Endothelial cell of umbilical vein (primary cell): ENCODE measurements around the gene MUC5AC. TPM values are rescaled to one million over a fixed set of nuclear protein-coding genes. Genes with fewer than 3 reads are reported as not detected.

Experiments used
- BruUV-seq: library from RNA; stranded (reverse); fragments of 400-500 nt; replicated peaks from 2 replicates; lab custom pipeline; 2021; lab: Mats Ljungman, UMichigan
- CTCF ChIA-PET: fragments of 300-600, 350-600 bp; sonication (Branson Sonifier 250); formaldehyde crosslinking; loops from one replicate; lab custom pipeline; 2021; ENCODE audit warnings: antibody characterized with exemption, inconsistent platforms; lab: Charles Lee
- POLR2A ChIA-PET: fragments of 300-600, 350-600 bp; sonication (Branson Sonifier 250); formaldehyde crosslinking; loops from one replicate; lab custom pipeline; 2021; ENCODE audit warnings: antibody characterized with exemption, inconsistent platforms; lab: Charles Lee
- DNase-seq: peaks from one replicate; pipeline ENCODE4 v3.0.0-alpha.2; 2011; ENCODE audit warnings: low read depth, low spot score
- FAIRE-seq: peaks from 2 replicates; lab custom pipeline; 2011; peaks lifted over from hg19 to GRCh38; lab: Jason Lieb, UNC
- H2AFZ ChIP-seq: 2 replicates; pipeline ENCODE4 v1.6.0; 2012; ENCODE audit warnings: low read depth, low read length, control low read depth, inconsistent platforms
- H3K27ac ChIP-seq: 2 replicates; pipeline ENCODE4 v1.5.1; 2011; ENCODE audit warnings: low read depth, mild to moderate bottlenecking, control low read depth, low read length, moderate library complexity; ENCODE audit not compliant: insufficient read depth
- H3K27me3 ChIP-seq, 2 experiments: 2 replicates each; pipeline versions ENCODE4 v1.6.0 to v1.6.1; 2011; ENCODE audit warnings: low read length in 2 of 2, mixed read lengths in 1 of 2; ENCODE audit not compliant: control insufficient read depth in 2 of 2, insufficient read depth in 2 of 2
- H3K36me3 ChIP-seq, 2 experiments: 2 replicates in 1 of 2; 3 replicates in 1 of 2; pipeline ENCODE4 v1.5.1; 2011; ENCODE audit warnings: low read length in 2 of 2, mild to moderate bottlenecking in 1 of 2, moderate library complexity in 1 of 2; ENCODE audit not compliant: control insufficient read depth in 2 of 2, insufficient read depth in 2 of 2; ENCODE audit errors: extremely low read depth in 1 of 2
- H3K4me1 ChIP-seq: 3 replicates; pipeline ENCODE4 v1.5.1; 2011; ENCODE audit warnings: mild to moderate bottlenecking, low read length; ENCODE audit not compliant: control insufficient read depth, insufficient read depth; ENCODE audit errors: extremely low read depth
- H3K4me2 ChIP-seq: 2 replicates; pipeline ENCODE4 v1.6.1; 2011; ENCODE audit warnings: low read length, control low read depth, mixed read lengths; ENCODE audit not compliant: insufficient read depth
- H3K4me3 ChIP-seq, 3 experiments: fragments of 200-600 bp in 1 of 3; sonication (generic), shearing (Covaris generic) in 1 of 3; replicated peaks in 1 of 3; 2 replicates each; pipeline ENCODE4 v1.5.1; 2011 to 2016; ENCODE audit warnings: control low read depth in 3 of 3, low read length in 3 of 3, mild to moderate bottlenecking in 2 of 3, inconsistent platforms in 1 of 3, low read depth in 1 of 3, moderate library complexity in 1 of 3; ENCODE audit not compliant: insufficient read depth in 1 of 3
- H3K79me2 ChIP-seq: 2 replicates; pipeline ENCODE4 v1.6.0; 2012; ENCODE audit warnings: low read length, inconsistent platforms; ENCODE audit not compliant: control insufficient read depth, insufficient read depth
- H3K9ac ChIP-seq: replicated peaks from 2 replicates; pipeline ENCODE3; 2011; ENCODE audit warnings: low read length, control low read depth; ENCODE audit not compliant: insufficient read depth; ENCODE audit errors: extremely low read depth
- H3K9me1 ChIP-seq: replicated peaks from 3 replicates; pipeline ENCODE4 v1.6.0; 2011; ENCODE audit warnings: mild to moderate bottlenecking, low read length; ENCODE audit not compliant: control insufficient read depth, insufficient read depth; ENCODE audit errors: extremely low read depth
- H3K9me3 ChIP-seq: replicated peaks from 2 replicates; pipeline ENCODE4 v1.5.1; 2012; ENCODE audit warnings: low read length, inconsistent platforms; ENCODE audit not compliant: control insufficient read depth, insufficient read depth
- H4K20me1 ChIP-seq: replicated peaks from 2 replicates; pipeline ENCODE3; 2011; ENCODE audit warnings: mild to moderate bottlenecking, low read length; ENCODE audit not compliant: control insufficient read depth, insufficient read depth; ENCODE audit errors: extremely low read depth
- CTCF ChIP-seq, 2 donors: IDR thresholded peaks; 1 replicate in 1 of 2; 2 replicates in 1 of 2; pipeline ENCODE4 v1.5.1; 2011; ENCODE audit warnings: low read length in 2 of 2, mild to moderate bottlenecking in 2 of 2, moderate library complexity in 2 of 2, control low read depth in 1 of 2, inconsistent platforms in 1 of 2, low read depth in 1 of 2; ENCODE audit not compliant: insufficient read depth in 1 of 2; ENCODE audit errors: extremely low read depth in 1 of 2
- EZH2 ChIP-seq: IDR thresholded peaks from 2 replicates; pipeline ENCODE4 v1.6.1; 2012; ENCODE audit warnings: borderline replicate concordance, low read depth, mild to moderate bottlenecking, moderate library complexity, low read length, inconsistent platforms; ENCODE audit not compliant: severe bottlenecking
- FOS ChIP-seq: IDR thresholded peaks from 2 replicates; pipeline ENCODE4 v1.6.1; 2011; ENCODE audit warnings: mild to moderate bottlenecking, low read length, moderate library complexity, borderline replicate concordance; ENCODE audit not compliant: insufficient read depth
- GATA2 ChIP-seq: IDR thresholded peaks from 2 replicates; pipeline ENCODE4 v1.7.0; 2011; ENCODE audit warnings: low read depth, mild to moderate bottlenecking, moderate library complexity, mixed read lengths, low read length; ENCODE audit not compliant: insufficient read length, insufficient read depth
- JUN ChIP-seq: IDR thresholded peaks from 2 replicates; pipeline ENCODE4 v1.6.1; 2011; ENCODE audit warnings: borderline replicate concordance, low read depth; ENCODE audit not compliant: insufficient read length, insufficient read depth
- MAX ChIP-seq: IDR thresholded peaks from 2 replicates; pipeline ENCODE4 v1.6.1; 2011; ENCODE audit not compliant: insufficient read depth, insufficient read length
- MYC ChIP-seq: IDR thresholded peaks from one replicate; pipeline ENCODE4 v1.6.1; 2011; ENCODE audit warnings: mild to moderate bottlenecking, low read depth, low read length
- POLR2A ChIP-seq: IDR thresholded peaks from 2 replicates; pipeline ENCODE4 v1.6.1; 2012; ENCODE audit warnings: low read depth, mild to moderate bottlenecking, control low read depth, low read length
- POLR2AphosphoS5 ChIP-seq: IDR thresholded peaks from 2 replicates; pipeline ENCODE4 v1.6.1; 2012; ENCODE audit warnings: low read depth, mild to moderate bottlenecking, control low read depth, low read length, moderate library complexity; ENCODE audit not compliant: insufficient read depth
- dilution Hi-C: fragments of 300-500 bp; cut with MboI; formaldehyde crosslinking; loops from one replicate; pipeline ENCODE4 v1.15.0; 2019; ENCODE audit warnings: low sequenced_read_pairs; ENCODE audit not compliant: extremely low pct_ligation_motif_present
- intact Hi-C: fragments of 100-400 bp; cut with micrococcal nuclease; formaldehyde crosslinking; loops from one replicate; pipeline ENCODE4 v1.10.0; 2022
- polyA plus RNA-seq, 4 experiments: library from polyadenylated mRNA; depleted of rRNA in 3 of 4; stranded (reverse) in 3 of 4; unstranded in 1 of 4; fragments of >200 nt; gene quantifications; 2 replicates each; pipeline versions ENCODE4 v1.2.1 to v1.2.3, GENCODE V29; 2011 to 2012; ENCODE audit warnings: missing spikeins in 1 of 4
- total RNA-seq: library from RNA; stranded (reverse); gene quantifications from 2 replicates; pipeline ENCODE4 v1.2.3, GENCODE V29; 2021

Gene MUC5AC
- total and polyA plus RNA-seq, 2 donors (not counting 3 experiments of a cell fraction or from before 2014, with no cell fraction given): not detected

GRCh38 chr11:1221848-1222311 lies 64.1 kb downstream of the MUC5AC start:
- no peaks in the 10 kb centered on the region for H3K9me1 ChIP-seq
- H3K4me3 ChIP-seq: no peak overlapping the region
- DNase-seq (no peak), FAIRE-seq (no peak)
- ChIA-PET POLR2A (no interaction called here), CTCF (interaction anchor here (1.0 kb wide), 1 partner anchor 19 kb away, joined by 3 read pairs; no protein-coding TSS in a partner anchor)
- no peak for TF ChIP-seq EZH2
- TF ChIP-seq POLR2AphosphoS5: no peak
- TF ChIP-seq GATA2: no peak
- TF ChIP-seq MYC: no peak
- no peak for TF ChIP-seq MAX
- TF ChIP-seq FOS: no peak
- no peak for TF ChIP-seq POLR2A
- no peak for TF ChIP-seq JUN
- TF ChIP-seq CTCF (IDR thresholded peaks at IDR 0.05; ENCODE audit: extremely low read depth in 1 of 2, insufficient read depth in 1 of 2, low read depth in 1 of 2, low read length in 2 of 2): no peak
- H3K79me2 ChIP-seq: no peaks in the 10 kb centered on the region
- no peak overlapping the region for H3K4me2 ChIP-seq
- H3K27ac ChIP-seq: no peak overlapping the region
- H3K36me3 ChIP-seq: no peaks in the 10 kb centered on the region
- no peaks in the 10 kb centered on the region for H4K20me1 ChIP-seq
- no TSS peak for BruUV-seq
- no peaks in the 10 kb centered on the region for H3K9me3 ChIP-seq
- H2AFZ ChIP-seq: no peak overlapping the region
- no peaks in the 10 kb centered on the region for H3K27me3 ChIP-seq
- intact Hi-C loops: no loop called here
- H3K9ac ChIP-seq: no peak overlapping the region
- H3K4me1 ChIP-seq: no peaks in the 10 kb centered on the region
- dilution Hi-C loops: no loop called here
